A549 (cell line): Measurements from ENCODE around the gene TPM1.

Experiments
- CHD2 ChIP-seq: fragments of 150-350 bp; IDR thresholded peaks from 2 replicates; pipeline ENCODE4 v1.6.1; 2014; ENCODE audit warnings: low read length; ENCODE audit not compliant: partially characterized antibody
- EP300 ChIP-seq, 2 experiments: fragments of >200 bp; sonication (Bioruptor Twin); formaldehyde crosslinking; IDR thresholded peaks; 2 replicates in 1 of 2; 3 replicates in 1 of 2; pipeline ENCODE4 v1.6.1; 2016 to 2017
- HEYL ChIP-seq: fragments of 250-450 bp; sonication (Bioruptor Pico); IDR thresholded peaks from 2 replicates; pipeline ENCODE4 v1.8.0; 2021; ENCODE audit warnings: mild to moderate bottlenecking, moderate library complexity
- POLR2A ChIP-seq: IDR thresholded peaks from 2 replicates; pipeline ENCODE4 v1.6.1; 2012; ENCODE audit warnings: mild to moderate bottlenecking, low read length
- ZSCAN20 ChIP-seq: fragments of 250-450 bp; sonication (Bioruptor Pico); IDR thresholded peaks from 2 replicates; pipeline ENCODE4 v1.8.0; 2022; ENCODE audit warnings: mild to moderate bottlenecking, moderate library complexity
- TF ChIP-seq, protein P1 (sequence below): fragments of >200 bp; sonication (Bioruptor Twin); formaldehyde crosslinking; IDR thresholded peaks from 3 replicates; pipeline ENCODE4 v1.5.1; 2016
- TF ChIP-seq, protein P2 (sequence below): IDR thresholded peaks from 2 replicates; pipeline ENCODE4 v1.6.1; 2012
- TF ChIP-seq, protein P3 (sequence below): fragments of 200-600 bp; sonication (generic); IDR thresholded peaks from 2 replicates; pipeline ENCODE4 v1.6.1; 2016; ENCODE audit warnings: antibody characterized with exemption, mild to moderate bottlenecking, moderate library complexity

DNA sequence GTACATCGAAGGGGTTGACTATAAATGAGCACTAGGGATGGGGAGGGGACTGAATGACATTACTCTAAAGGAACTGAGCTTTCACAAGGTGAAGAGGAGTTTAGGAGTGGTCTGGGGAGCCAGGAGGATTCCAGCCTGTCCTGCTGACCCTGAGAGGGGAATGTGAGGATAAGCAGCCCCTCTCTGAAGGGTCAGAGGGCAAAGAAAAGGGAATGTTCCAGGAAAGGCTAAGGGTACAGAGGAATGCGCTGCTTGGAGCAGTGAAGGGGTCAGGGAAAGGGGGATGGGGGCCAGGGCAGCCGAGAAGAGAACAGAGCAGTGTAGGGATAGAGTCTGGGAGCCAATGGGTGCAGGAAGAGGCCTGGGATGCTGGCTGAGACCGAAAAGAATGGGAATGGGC lies 28.0 kb upstream of the TPM1 start:
- TF ChIP-seq ZSCAN20 (CRISPR knock-in tag): no peak
- TF ChIP-seq POLR2A: no peak
- TF ChIP-seq, protein P1, sequence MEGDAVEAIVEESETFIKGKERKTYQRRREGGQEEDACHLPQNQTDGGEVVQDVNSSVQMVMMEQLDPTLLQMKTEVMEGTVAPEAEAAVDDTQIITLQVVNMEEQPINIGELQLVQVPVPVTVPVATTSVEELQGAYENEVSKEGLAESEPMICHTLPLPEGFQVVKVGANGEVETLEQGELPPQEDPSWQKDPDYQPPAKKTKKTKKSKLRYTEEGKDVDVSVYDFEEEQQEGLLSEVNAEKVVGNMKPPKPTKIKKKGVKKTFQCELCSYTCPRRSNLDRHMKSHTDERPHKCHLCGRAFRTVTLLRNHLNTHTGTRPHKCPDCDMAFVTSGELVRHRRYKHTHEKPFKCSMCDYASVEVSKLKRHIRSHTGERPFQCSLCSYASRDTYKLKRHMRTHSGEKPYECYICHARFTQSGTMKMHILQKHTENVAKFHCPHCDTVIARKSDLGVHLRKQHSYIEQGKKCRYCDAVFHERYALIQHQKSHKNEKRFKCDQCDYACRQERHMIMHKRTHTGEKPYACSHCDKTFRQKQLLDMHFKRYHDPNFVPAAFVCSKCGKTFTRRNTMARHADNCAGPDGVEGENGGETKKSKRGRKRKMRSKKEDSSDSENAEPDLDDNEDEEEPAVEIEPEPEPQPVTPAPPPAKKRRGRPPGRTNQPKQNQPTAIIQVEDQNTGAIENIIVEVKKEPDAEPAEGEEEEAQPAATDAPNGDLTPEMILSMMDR: no peak
- TF ChIP-seq CHD2: no peak
- TF ChIP-seq HEYL (CRISPR knock-in tag): no peak
- TF ChIP-seq, protein P2, sequence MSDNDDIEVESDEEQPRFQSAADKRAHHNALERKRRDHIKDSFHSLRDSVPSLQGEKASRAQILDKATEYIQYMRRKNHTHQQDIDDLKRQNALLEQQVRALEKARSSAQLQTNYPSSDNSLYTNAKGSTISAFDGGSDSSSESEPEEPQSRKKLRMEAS: no peak
- TF ChIP-seq EP300 (IDR thresholded peaks at IDR 0.05): no peak
- TF ChIP-seq, protein P3, sequence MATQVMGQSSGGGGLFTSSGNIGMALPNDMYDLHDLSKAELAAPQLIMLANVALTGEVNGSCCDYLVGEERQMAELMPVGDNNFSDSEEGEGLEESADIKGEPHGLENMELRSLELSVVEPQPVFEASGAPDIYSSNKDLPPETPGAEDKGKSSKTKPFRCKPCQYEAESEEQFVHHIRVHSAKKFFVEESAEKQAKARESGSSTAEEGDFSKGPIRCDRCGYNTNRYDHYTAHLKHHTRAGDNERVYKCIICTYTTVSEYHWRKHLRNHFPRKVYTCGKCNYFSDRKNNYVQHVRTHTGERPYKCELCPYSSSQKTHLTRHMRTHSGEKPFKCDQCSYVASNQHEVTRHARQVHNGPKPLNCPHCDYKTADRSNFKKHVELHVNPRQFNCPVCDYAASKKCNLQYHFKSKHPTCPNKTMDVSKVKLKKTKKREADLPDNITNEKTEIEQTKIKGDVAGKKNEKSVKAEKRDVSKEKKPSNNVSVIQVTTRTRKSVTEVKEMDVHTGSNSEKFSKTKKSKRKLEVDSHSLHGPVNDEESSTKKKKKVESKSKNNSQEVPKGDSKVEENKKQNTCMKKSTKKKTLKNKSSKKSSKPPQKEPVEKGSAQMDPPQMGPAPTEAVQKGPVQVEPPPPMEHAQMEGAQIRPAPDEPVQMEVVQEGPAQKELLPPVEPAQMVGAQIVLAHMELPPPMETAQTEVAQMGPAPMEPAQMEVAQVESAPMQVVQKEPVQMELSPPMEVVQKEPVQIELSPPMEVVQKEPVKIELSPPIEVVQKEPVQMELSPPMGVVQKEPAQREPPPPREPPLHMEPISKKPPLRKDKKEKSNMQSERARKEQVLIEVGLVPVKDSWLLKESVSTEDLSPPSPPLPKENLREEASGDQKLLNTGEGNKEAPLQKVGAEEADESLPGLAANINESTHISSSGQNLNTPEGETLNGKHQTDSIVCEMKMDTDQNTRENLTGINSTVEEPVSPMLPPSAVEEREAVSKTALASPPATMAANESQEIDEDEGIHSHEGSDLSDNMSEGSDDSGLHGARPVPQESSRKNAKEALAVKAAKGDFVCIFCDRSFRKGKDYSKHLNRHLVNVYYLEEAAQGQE: no peak
